ENCODE measurements around the gene FYN.

DNA sequence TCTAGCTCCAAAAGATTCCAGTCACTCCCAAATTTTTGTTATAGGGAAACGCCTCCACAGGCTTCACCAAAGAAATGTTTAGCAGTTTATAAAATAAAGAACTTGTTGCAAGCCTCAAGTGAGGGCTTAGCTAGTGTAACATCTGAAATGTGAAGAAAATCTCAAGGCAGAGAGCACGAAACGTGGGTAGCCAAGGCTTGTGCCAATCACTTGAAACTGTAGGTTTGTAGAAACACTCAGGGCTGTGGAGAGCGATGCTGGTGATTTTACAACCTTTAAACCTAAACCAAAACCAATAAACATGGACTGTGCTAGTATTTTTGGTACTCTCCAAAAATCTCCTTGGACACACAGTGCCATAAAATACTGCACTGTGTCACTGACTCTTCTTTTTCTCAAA is 159.4 kb downstream of the FYN start:
- TF ChIP-seq, protein P1, sequence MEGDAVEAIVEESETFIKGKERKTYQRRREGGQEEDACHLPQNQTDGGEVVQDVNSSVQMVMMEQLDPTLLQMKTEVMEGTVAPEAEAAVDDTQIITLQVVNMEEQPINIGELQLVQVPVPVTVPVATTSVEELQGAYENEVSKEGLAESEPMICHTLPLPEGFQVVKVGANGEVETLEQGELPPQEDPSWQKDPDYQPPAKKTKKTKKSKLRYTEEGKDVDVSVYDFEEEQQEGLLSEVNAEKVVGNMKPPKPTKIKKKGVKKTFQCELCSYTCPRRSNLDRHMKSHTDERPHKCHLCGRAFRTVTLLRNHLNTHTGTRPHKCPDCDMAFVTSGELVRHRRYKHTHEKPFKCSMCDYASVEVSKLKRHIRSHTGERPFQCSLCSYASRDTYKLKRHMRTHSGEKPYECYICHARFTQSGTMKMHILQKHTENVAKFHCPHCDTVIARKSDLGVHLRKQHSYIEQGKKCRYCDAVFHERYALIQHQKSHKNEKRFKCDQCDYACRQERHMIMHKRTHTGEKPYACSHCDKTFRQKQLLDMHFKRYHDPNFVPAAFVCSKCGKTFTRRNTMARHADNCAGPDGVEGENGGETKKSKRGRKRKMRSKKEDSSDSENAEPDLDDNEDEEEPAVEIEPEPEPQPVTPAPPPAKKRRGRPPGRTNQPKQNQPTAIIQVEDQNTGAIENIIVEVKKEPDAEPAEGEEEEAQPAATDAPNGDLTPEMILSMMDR (IDR thresholded peaks at IDR 0.05) = no peak
- no peak for TF ChIP-seq POLR2A (IDR thresholded peaks at IDR 0.05)
